Vagina (tissue), 2 donors: ENCODE data around the gene MEOX1.

Experiments used
- POLR2A ChIP-seq, 2 donors: fragments of 450-650 bp; IDR thresholded peaks; one replicate each; pipeline ENCODE4 v1.6.1; 2017; ENCODE audit warnings: antibody characterized with exemption in 2 of 2, mild to moderate bottlenecking in 2 of 2, moderate library complexity in 2 of 2
- TF ChIP-seq, protein P1 (sequence below), 3 experiments: fragments of 450-650 bp in 2 of 3; fragments of 200-600 bp in 1 of 3; sonication (generic) in 1 of 3; IDR thresholded peaks; one replicate each; pipeline ENCODE4 v1.5.1; 2017 to 2019; ENCODE audit warnings: antibody characterized with exemption in 3 of 3, mild to moderate bottlenecking in 2 of 3, moderate library complexity in 2 of 3

DNA sequence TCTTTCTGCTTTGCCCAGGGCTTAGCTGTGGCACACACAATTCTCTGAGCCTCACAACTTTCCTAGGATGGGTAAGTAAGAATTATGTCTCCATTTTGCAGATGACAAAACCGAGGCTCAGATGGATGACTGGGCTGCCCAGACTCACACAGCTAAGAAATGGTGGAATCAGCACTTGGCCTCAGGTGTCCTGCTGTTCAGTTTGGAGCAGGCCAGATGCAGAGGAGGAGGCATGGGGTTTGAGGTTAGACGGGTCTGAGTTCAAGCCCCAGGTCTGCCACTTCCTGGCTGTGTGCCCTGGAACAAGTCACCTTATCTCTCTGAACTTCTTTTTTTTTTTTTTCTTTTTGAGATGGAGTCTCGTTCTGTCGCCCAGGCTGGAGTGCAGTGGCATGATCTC lies 1.7 kb upstream of the MEOX1 start:
- TF ChIP-seq POLR2A (IDR thresholded peaks at IDR 0.05) = no peak
- TF ChIP-seq, protein P1, sequence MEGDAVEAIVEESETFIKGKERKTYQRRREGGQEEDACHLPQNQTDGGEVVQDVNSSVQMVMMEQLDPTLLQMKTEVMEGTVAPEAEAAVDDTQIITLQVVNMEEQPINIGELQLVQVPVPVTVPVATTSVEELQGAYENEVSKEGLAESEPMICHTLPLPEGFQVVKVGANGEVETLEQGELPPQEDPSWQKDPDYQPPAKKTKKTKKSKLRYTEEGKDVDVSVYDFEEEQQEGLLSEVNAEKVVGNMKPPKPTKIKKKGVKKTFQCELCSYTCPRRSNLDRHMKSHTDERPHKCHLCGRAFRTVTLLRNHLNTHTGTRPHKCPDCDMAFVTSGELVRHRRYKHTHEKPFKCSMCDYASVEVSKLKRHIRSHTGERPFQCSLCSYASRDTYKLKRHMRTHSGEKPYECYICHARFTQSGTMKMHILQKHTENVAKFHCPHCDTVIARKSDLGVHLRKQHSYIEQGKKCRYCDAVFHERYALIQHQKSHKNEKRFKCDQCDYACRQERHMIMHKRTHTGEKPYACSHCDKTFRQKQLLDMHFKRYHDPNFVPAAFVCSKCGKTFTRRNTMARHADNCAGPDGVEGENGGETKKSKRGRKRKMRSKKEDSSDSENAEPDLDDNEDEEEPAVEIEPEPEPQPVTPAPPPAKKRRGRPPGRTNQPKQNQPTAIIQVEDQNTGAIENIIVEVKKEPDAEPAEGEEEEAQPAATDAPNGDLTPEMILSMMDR (IDR thresholded peaks at IDR 0.05) = no peak
